Measurements from ENCODE around the gene HMSD.

The HMSD gene

DNA sequence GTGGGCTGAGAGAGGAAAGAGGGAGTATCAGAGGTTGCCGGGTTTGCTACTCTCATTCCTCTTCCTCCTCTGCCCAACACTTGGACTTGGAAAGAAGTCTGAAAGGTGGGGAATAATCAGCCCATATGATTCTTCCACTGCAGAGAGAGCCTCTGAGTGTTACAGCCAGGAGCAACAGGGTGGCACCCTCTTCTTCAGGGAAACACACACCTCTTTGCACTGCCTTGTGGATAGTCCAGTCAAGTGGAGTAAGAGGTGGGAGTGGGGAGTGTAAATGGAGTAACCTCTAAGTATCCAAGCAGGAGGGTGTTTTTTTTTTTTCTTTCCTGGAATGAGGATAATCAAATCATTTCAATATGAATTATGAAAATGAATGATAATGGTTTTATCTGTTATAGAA, 11.8 kb downstream of the HMSD start:
- DNase-seq = no peak

- no peak for DNase-seq
Measured at GRCh38 chr18:63961435-63961980, 12.4 kb downstream of the HMSD start.

DNA sequence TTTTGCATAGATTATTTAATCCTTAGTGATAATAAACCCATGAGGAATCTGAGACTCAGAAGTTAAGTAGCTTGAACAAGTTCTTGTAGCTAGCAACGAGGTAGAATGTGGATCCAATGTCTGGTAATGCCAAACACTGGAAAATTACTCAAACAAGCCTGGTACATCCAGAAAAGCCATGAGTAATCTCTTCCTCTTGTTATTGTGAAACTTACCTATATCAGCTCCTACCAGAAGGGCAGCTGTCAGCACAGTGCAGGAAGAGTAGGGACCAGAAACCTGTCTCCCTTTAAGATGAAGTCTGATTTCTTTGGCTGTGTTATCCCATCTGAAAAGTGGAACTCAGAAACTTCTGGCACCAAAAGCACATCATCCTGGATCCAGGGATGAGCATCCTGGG, 13.0 kb downstream of the HMSD start:
- DNase-seq = no peak

DNA sequence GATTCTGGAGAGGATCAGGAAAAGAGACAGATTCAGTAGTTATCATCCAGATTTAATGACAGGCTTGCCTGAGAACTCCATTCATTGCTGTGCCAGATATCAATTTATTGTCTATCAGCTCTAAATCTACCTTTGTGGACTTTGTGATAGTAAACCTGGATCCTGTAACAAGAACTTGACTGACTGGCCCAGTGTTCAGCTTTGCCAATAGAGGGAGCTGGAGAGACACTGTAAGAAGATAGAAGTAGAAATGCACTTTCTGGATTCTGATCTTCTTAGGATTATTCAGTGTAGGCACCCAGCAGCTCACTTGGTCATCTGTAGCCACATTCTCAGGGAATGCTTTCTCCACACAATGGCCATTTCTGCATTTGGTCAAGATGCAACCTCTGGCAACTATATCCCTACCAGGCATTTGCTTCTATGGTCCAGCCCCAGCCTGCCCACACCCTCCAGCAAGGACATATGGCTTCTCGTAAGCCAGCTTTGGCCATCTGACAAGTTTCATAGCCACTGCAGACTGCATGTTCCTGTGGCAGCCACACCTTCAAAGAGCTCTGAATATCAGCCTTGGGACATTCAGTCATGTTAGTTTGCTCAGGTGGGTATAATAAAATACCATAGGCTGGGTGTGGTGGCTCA, 14.6 kb downstream of the HMSD start:
- no peak for DNase-seq

GRCh38 chr18:63964908-63965307, 15.8 kb downstream of the HMSD start:
- DNase-seq = no peak

- no peak for DNase-seq
Measured at GRCh38 chr18:63965716-63966330, 16.7 kb downstream of the HMSD start.

DNA sequence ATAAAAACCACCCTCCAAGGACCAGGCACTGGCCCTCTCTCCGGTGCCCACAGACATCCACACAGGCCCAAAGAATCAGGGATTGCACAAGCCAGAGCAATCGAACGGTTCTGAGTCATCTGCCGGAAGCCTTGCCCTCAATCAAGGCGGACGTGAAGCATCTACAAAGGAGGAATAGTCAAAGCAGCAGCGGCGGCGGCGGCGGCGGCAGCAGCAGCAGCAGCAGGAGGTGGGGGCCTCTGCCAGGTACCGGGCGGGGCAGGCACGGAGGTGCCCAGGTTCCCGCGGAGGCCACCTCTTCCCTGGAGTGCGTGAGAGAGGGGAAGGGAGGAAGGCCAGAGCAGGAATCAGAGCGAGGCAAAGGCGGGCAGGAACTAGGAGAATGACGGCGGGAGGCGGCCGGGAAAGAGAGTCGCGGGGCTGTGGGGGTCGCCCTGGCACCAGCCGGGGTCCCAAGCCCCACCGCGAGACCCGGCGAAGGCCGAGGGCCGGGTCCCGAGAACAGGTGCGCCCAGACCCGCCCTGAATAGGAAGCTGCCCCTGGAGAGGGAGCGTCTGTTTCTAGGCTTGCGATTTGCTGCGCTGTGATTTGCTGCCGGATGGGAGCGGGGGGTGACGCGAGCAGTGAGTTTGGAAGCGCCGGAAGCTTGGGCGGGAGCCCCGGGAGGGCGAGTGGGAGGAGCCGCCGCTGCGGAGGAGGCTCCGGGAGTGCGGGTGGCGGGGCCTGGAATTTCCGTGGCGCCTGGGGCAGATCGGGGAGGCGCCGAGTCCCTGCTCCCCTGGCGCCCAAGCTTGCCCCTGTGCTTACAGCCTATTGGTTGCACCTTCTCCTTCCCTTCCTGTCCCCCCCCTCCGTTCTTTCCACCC, 21.1 kb downstream of the HMSD start, which contains the start of gene SERPINB8:
Gene SERPINB8 (plus strand): TSS at position 140 of the 867 bp plus-strand sequence. CDS start 8,228 bp downstream, outside the sequence.
- DNase-seq = peak; percentile 85

DNA sequence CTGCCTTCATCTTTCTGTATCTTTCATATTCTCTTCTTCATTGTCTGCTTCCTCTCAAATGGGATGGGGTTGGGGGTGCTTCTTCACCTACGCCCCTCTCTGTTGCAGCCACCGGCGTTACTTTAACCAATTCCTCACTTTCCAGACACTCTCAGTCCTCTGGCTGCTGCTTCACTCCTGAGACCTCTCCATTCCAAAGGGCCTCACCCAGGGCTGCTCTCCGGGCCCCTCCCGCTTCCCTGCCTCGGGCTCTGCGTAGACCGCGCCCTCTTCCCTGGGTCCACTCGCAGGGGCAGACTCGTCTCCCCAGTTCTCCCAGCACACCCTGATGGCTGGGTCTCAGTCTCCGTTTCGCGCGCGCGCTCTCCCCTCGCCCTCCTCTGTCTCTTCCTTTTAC, 21.7 kb downstream of the HMSD start:
- DNase-seq = no peak

- DNase-seq = no peak
Measured at GRCh38 chr18:63971320-63972001, 22.4 kb downstream of the HMSD start.

GRCh38 chr18:63972002-63972376, 22.9 kb downstream of the HMSD start:
- DNase-seq = no peak

GRCh38 chr18:63974991-63975390, 25.9 kb downstream of the HMSD start:
- DNase-seq = no peak

- no peak for DNase-seq
Measured at GRCh38 chr18:63975628-63976027, 26.5 kb downstream of the HMSD start.

GRCh38 chr18:63977040-63977439, 27.9 kb downstream of the HMSD start:
- DNase-seq = no peak

- no peak for DNase-seq
Measured at GRCh38 chr18:63979409-63979920, 30.4 kb downstream of the HMSD start.

DNA sequence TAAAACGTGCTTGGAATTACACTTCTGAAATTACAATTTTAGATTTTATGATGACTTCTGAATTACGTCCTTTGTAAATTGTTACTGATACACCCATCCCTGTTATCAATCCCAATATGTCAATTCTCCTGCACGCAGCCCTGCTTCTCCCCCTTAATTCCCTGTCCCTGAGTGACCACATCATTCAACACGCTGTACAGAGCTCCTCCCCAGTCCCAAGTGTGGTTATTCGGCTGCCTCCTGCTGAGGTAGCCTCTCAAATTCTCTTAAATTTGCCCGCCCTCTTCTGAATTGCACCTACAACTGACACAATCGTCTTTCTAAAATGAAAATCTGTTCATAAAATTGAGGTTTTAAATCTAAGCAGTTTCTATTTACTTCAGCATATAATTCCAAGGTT, 30.9 kb downstream of the HMSD start:
- no peak for DNase-seq

GRCh38 chr18:63980896-63981460, 31.9 kb downstream of the HMSD start:
- DNase-seq = no peak

GRCh38 chr18:63981719-63982118, 32.6 kb downstream of the HMSD start:
- no peak for DNase-seq

GRCh38 chr18:63982361-63982760, 33.3 kb downstream of the HMSD start:
- no peak for DNase-seq

- DNase-seq = no peak
Measured at GRCh38 chr18:63986885-63987284, 37.8 kb downstream of the HMSD start.

GRCh38 chr18:63987743-63988142, 38.6 kb downstream of the HMSD start:
- no peak for DNase-seq

DNA sequence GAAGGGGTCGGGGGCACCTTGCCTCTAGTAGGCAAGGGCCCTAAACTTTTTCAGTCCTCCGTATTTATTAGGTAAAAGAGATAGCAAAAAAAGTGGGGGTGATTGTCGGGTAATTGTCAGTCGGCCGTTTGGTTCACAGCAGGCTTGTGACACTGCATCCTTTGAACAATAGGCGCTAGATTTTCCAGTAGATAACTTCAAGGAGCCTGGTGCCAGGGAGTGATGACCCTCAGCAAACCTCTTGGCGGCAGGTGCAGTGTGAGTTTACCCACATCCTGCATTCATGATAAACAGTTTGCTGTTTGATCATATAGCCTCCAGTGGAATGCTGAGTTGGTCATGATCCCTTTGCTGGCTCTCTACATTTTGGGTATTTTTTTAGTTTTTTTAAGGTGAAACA, 43.6 kb downstream of the HMSD start:
- DNase-seq = no peak

- DNase-seq = peak; percentile 78
Measured at GRCh38 chr18:63994783-63995399, 45.8 kb downstream of the HMSD start.

All from activated CD8-positive, alpha-beta memory T cell treated with anti-CD3 and anti-CD28 coated beads, Interleukin-2, amount 50 U/mL, for 48 hours (primary cell).